ENCODE measurements around the gene DCAF5.
"Not testable (repeated sequence)": the region's sequence is repeated elsewhere in the genome, so short reads cannot be mapped to it uniquely, and the experiment has no call there.

The DCAF5 gene

DNA sequence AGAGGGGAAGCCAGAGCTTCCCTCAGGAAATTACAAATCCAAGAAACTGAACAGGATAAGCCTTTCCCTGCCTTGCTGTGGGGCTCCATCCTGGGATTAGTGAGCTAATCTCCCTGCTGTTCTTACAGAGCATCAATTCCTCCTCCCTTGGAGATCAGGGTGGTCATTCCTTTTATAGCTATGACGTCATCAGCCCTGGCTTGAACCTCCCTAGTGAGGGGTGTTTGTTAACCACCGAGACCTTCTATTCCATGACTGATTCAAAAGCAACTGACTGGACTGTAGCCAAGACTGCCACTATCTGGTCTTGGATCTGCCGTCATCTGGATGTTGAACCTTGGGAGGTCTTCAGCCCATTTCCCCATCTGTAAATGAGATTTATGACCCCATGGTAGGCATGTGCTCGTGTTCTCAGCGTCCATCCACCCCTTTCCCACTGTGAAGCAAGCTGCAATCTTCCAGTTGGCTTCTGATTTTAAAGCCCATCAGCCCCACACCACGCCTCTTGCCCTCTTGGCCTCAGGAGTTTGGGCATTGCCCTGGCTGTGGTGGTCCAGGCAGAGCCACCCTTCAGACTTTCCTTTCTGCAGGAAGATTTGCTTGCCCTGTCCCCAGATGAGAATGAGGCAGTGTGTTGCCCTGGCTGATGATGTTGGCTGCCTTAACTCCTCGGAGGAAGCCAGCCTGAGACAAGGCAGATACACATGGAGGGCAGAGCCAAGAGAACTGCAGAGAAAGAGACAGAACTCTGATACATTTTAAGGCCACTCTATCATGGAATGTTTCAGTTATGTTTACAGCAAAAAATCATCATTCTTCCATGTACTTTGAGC is 114.2 kb downstream of the DCAF5 start:
- Histone ChIP-seq H3K4me3 (ENCODE audit: insufficient read depth, low read depth, low read length, poor library complexity, severe bottlenecking) (no peak overlapping the region), H3K36me3 (ENCODE audit: control insufficient read depth, insufficient read depth, low read length) (no peaks in the 10 kb centered on the region), H3K27me3 (replicated peaks; ENCODE audit: control insufficient read depth, insufficient read depth, low read length, poor library complexity, severe bottlenecking) (no peaks in the 10 kb centered on the region), H3K4me1 (ENCODE audit: control insufficient read depth, insufficient read depth, low read length, poor library complexity, severe bottlenecking) (no peaks in the 10 kb centered on the region), H3K9me3 (ENCODE audit: control insufficient read depth, low read length) (no peaks in the 10 kb centered on the region), H3K27ac (ENCODE audit: insufficient read depth, low read length, poor library complexity, severe bottlenecking) (no peak overlapping the region)
- DNase-seq: no peak

DNA sequence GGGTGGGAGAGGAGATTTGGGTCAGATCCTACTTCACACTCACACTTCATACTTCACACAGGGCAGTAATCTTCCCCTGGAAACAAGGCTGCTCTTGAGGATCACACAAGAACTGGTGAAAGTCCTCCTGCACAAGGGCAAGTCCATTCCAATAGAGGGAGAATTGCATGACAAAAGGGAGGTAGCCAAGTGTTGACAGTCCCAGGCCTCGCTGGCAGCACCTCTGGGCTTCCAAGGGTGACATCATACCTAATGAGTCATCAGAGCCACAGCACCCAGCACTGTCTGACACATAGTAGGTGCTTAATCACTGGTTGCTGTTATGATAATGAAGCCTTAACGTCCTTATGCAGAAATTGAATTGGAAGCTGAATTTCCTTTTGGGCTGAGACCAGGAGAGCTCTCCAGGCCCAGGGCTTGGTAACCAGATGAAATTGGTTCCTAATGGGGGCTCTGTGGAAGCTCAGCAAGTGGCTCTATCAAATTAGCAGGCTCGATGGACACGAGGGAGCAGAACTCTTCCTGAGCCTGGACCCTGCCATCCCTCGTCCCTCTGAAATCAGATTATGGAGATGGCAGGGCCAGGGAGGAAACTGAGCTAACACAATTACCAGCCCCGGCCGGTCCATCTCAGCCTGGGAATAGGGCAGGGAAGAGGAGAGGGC is 115.0 kb downstream of the DCAF5 start:
- H3K9me3 ChIP-seq (ENCODE audit: control insufficient read depth, low read length): no peaks in the 10 kb centered on the region
- no peaks in the 10 kb centered on the region for H3K27me3 ChIP-seq (replicated peaks; ENCODE audit: control insufficient read depth, insufficient read depth, low read length, poor library complexity, severe bottlenecking)
- no peaks in the 10 kb centered on the region for H3K36me3 ChIP-seq (ENCODE audit: control insufficient read depth, insufficient read depth, low read length)
- H3K27ac ChIP-seq (ENCODE audit: insufficient read depth, low read length, poor library complexity, severe bottlenecking): no peak overlapping the region
- no peak for DNase-seq
- H3K4me1 ChIP-seq (ENCODE audit: control insufficient read depth, insufficient read depth, low read length, poor library complexity, severe bottlenecking): no peaks in the 10 kb centered on the region
- H3K4me3 ChIP-seq (ENCODE audit: insufficient read depth, low read depth, low read length, poor library complexity, severe bottlenecking): no peak overlapping the region

DNA sequence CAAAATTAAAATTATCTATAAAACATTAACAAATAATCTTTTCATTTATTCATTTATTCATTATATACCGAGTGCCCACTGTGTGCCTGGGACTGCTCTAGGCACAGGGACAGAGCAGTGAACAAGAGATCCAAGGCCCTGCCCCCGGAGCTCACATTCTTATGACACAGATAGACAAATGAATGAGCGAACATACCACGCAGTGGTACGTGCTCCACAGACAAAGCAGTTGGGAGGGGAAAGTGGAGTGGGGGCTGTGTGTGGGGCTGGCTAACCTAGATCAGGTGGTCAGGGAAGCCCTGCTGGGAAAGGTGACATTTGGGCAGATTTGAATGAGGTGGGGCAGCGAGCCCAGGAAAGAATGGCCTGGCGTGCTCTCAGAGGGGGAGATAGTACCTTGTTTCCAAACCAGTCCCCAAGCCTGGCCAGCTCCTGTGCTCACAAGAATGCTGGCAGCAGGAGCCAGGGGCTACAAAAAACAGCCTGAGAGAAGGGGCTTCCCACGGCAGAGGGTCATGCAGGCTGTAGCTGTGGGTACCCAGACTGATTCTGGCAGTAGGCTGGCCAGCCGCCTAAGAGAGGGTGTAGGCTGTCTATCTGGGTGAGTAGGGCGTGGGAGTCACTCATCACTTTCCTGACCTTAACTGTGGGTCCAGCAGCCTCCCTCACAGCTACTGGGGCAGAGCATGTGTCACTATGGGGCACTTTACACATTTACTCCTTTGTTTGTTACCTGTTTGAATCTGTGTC is 116.0 kb downstream of the DCAF5 start:
- H3K4me1 ChIP-seq (ENCODE audit: control insufficient read depth, insufficient read depth, low read length, poor library complexity, severe bottlenecking): no peaks in the 10 kb centered on the region
- no peaks in the 10 kb centered on the region for H3K27me3 ChIP-seq (replicated peaks; ENCODE audit: control insufficient read depth, insufficient read depth, low read length, poor library complexity, severe bottlenecking)
- H3K27ac ChIP-seq (ENCODE audit: insufficient read depth, low read length, poor library complexity, severe bottlenecking): no peak overlapping the region
- no peaks in the 10 kb centered on the region for H3K9me3 ChIP-seq (ENCODE audit: control insufficient read depth, low read length)
- DNase-seq: no peak
- no peaks in the 10 kb centered on the region for H3K36me3 ChIP-seq (ENCODE audit: control insufficient read depth, insufficient read depth, low read length)
- no peak overlapping the region for H3K4me3 ChIP-seq (ENCODE audit: insufficient read depth, low read depth, low read length, poor library complexity, severe bottlenecking)

DNA sequence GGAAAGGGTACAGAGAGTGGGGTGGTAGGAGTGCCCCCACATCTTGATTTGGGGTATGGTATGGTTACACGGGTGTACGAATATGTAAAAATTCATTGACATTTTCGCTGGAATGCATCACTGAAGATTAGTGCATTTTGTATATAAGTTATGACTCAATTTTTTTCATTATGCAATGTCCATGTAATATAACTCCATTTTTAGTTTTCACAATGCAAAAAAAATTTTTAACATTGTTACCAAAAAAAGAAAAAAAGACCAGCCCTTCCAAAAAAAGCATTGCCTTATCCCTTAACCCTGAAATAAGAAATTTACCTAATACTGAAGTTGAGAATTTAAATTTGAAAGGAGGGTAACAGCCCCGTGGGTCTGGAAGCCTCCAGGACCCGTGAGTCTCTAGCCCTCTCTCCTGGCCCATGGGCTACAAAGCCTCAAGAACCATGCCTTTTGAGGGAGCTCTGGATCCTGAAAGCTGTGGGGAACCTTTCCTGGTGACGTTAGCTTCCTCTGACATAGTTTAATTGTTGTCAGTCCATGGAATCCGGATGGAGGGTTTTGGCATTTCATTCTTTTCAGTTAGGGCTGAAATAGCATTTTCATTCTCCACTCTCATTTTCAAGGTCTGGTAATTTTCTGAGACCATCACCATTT is 118.2 kb downstream of the DCAF5 start:
- no peaks in the 10 kb centered on the region for H3K36me3 ChIP-seq (ENCODE audit: control insufficient read depth, insufficient read depth, low read length)

DNA sequence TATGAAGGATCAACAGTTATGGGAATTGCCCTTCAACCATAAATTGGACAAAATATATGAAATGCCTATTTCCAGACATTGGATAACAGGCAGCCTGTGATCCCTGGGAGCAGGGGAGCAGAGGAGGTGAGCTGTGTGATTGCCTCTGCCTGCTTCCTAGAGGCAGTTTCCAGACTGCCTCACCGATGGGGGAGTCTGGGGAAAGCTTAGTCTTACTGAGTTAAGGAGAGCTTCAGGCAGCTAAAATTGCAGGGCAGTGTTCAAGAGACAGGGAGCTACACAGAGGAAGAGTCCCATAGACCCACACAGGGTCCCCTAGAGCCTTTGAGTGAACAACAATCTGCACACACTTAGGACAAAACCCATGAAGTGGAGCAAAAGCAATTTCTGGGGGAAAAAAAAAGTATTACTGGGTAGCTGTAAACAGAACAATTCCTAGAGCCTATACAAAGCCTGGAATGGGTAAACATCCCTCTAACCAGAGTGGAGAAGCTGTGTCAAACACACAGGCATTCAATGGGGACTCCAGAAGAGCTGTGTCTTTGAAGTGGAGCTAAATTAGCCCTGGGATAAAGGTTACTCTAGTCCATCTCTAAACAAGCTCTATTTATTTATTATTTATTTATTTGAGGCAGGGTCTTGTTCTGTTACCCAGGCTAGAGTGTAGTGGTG is 125.5 kb downstream of the DCAF5 start:
- Histone ChIP-seq H3K4me1 (ENCODE audit: control insufficient read depth, insufficient read depth, low read length, poor library complexity, severe bottlenecking) (no peaks in the 10 kb centered on the region), H3K9me3 (ENCODE audit: control insufficient read depth, low read length) (no peaks in the 10 kb centered on the region), H3K27ac (ENCODE audit: insufficient read depth, low read length, poor library complexity, severe bottlenecking) (no peak overlapping the region), H3K27me3 (replicated peaks; ENCODE audit: control insufficient read depth, insufficient read depth, low read length, poor library complexity, severe bottlenecking) (no peaks in the 10 kb centered on the region), H3K36me3 (ENCODE audit: control insufficient read depth, insufficient read depth, low read length) (no peaks in the 10 kb centered on the region), H3K4me3 (ENCODE audit: insufficient read depth, low read depth, low read length, poor library complexity, severe bottlenecking) (no peak overlapping the region)
- no peak for DNase-seq

More for the DNA sequence above, 118.2 kb downstream of the DCAF5 start:
- no peak overlapping the region for H3K4me3 ChIP-seq (ENCODE audit: insufficient read depth, low read depth, low read length, poor library complexity, severe bottlenecking)
- no peaks in the 10 kb centered on the region for H3K27me3 ChIP-seq (replicated peaks; ENCODE audit: control insufficient read depth, insufficient read depth, low read length, poor library complexity, severe bottlenecking)
- H3K27ac ChIP-seq (ENCODE audit: insufficient read depth, low read length, poor library complexity, severe bottlenecking): no peak overlapping the region
- H3K4me1 ChIP-seq (ENCODE audit: control insufficient read depth, insufficient read depth, low read length, poor library complexity, severe bottlenecking): no peaks in the 10 kb centered on the region
- H3K9me3 ChIP-seq (ENCODE audit: control insufficient read depth, low read length): no peaks in the 10 kb centered on the region
- no peak for DNase-seq

DNA sequence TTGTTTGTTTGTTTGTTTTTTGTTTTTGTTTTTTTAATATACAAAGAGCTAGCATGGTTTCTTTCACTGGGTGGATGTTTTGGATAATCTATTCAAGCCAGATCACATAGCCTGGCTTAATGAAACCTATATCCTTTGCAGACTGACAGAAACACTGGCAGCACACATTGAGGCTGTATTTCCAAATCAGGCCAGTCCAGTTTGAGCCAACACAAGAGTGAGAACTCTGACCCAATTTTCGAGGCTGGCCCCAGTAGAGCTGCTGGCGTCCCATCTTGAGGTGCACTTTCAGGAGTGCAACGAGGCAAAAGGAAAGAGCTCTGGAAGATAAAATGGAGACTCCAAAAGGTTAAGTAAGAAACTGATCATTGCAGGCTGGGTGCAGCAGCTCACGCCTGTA is 129.9 kb downstream of the DCAF5 start:
- H3K9me3 ChIP-seq (ENCODE audit: control insufficient read depth, low read length): no peaks in the 10 kb centered on the region
- H3K27ac ChIP-seq (ENCODE audit: insufficient read depth, low read length, poor library complexity, severe bottlenecking): no peak overlapping the region
- H3K4me3 ChIP-seq (ENCODE audit: insufficient read depth, low read depth, low read length, poor library complexity, severe bottlenecking): no peak overlapping the region
- no peaks in the 10 kb centered on the region for H3K4me1 ChIP-seq (ENCODE audit: control insufficient read depth, insufficient read depth, low read length, poor library complexity, severe bottlenecking)
- no peaks in the 10 kb centered on the region for H3K27me3 ChIP-seq (replicated peaks; ENCODE audit: control insufficient read depth, insufficient read depth, low read length, poor library complexity, severe bottlenecking)
- H3K36me3 ChIP-seq (ENCODE audit: control insufficient read depth, insufficient read depth, low read length): no peaks in the 10 kb centered on the region
- DNase-seq: no peak

DNA sequence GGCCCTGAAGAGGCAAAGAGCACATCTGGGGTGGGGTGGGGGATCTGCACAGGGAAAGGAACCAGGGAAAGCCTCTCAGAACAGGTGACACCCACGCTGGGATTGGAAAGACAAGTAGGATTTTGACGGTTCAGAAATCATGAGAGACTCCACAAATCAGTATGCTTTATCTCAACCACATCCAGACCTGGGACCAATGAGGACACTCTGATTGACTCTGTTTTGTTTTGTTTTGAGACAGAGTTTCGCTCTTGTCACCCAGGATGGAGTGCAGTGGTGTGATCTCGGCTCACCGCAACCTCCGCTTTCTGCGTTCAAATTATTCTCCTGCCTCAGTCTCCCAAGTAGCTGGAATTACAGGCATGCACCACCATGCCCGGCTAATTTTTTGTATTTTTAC is 130.8 kb downstream of the DCAF5 start:
- H3K27ac ChIP-seq (ENCODE audit: insufficient read depth, low read length, poor library complexity, severe bottlenecking); DNase-seq; H3K9me3 ChIP-seq (ENCODE audit: control insufficient read depth, low read length); H3K4me1 ChIP-seq (ENCODE audit: control insufficient read depth, insufficient read depth, low read length, poor library complexity, severe bottlenecking); H3K27me3 ChIP-seq (replicated peaks; ENCODE audit: control insufficient read depth, insufficient read depth, low read length, poor library complexity, severe bottlenecking); H3K36me3 ChIP-seq (ENCODE audit: control insufficient read depth, insufficient read depth, low read length); H3K4me3 ChIP-seq (ENCODE audit: insufficient read depth, low read depth, low read length, poor library complexity, severe bottlenecking): not testable (repeated sequence)

DNA sequence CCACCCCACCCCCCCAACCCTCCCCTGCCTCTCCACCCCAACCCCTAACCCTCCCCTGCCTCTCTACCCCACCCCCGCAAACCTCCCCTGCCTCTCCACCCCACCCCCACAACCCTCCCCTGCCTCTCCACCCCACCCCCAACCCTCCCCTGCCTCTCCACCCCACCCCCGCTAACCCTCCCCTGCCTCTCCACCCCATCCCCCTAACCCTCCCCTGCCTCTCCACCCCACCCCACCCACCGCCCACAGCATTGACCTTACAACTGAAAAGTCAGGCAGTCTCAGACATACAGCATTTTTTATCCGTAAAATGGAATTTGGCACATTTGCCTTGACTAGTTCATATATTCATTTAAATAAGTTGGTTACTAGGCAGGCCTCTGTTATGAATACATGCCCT is 135.2 kb downstream of the DCAF5 start:
- Histone ChIP-seq H3K27ac (ENCODE audit: insufficient read depth, low read length, poor library complexity, severe bottlenecking) (no peak overlapping the region), H3K4me3 (ENCODE audit: insufficient read depth, low read depth, low read length, poor library complexity, severe bottlenecking) (no peak overlapping the region), H3K9me3 (ENCODE audit: control insufficient read depth, low read length) (no peaks in the 10 kb centered on the region), H3K4me1 (ENCODE audit: control insufficient read depth, insufficient read depth, low read length, poor library complexity, severe bottlenecking) (no peaks in the 10 kb centered on the region), H3K27me3 (replicated peaks; ENCODE audit: control insufficient read depth, insufficient read depth, low read length, poor library complexity, severe bottlenecking) (no peaks in the 10 kb centered on the region), H3K36me3 (ENCODE audit: control insufficient read depth, insufficient read depth, low read length) (no peaks in the 10 kb centered on the region)
- DNase-seq: no peak

DNA sequence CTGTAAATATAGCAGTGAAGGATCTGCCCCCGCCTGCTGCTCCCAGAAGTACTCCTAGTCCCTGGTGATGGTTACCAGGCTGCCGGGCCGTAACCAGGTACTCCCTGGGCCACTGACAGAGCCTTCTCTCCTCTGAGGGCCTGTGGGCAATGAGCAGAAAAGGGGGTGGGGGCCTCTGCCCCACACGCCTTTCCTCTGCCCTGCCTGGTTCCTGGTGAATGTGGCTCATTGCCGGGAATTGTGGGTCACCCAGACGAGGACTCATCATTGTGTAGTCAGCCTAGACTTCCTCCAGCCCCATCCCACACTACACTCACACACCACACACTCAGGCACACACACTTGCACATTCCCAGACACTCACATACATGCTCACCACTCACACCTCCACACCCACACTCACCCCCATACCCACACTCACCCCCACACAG is 138.1 kb downstream of the DCAF5 start:
- Histone ChIP-seq H3K9me3 (ENCODE audit: control insufficient read depth, low read length) (no peaks in the 10 kb centered on the region), H3K36me3 (ENCODE audit: control insufficient read depth, insufficient read depth, low read length) (no peaks in the 10 kb centered on the region), H3K27me3 (replicated peaks; ENCODE audit: control insufficient read depth, insufficient read depth, low read length, poor library complexity, severe bottlenecking) (no peaks in the 10 kb centered on the region), H3K4me3 (ENCODE audit: insufficient read depth, low read depth, low read length, poor library complexity, severe bottlenecking) (no peak overlapping the region), H3K4me1 (ENCODE audit: control insufficient read depth, insufficient read depth, low read length, poor library complexity, severe bottlenecking) (no peaks in the 10 kb centered on the region), H3K27ac (ENCODE audit: insufficient read depth, low read length, poor library complexity, severe bottlenecking) (no peak overlapping the region)
- DNase-seq: no peak

Measured in effector memory CD4-positive, alpha-beta T cell (primary cell).